Motor neuron (in vitro differentiated cells): ENCODE data around the gene ASTN1. TPM values are rescaled to one million over a fixed set of nuclear protein-coding genes. Genes with fewer than 3 reads are reported as not detected.
A peak's percentile ranks its signal among the peaks of the same experiment; 100 is the strongest.
"Not testable (repeated sequence)": the region's sequence is repeated elsewhere in the genome, so short reads cannot be mapped to it uniquely, and the experiment has no call there.

Source experiments
- ATAC-seq, 8 experiments: fragments of 200-7000 bp; cut with Tn5 transposase; replicated peaks in 6 of 8; 2 replicates each; pipeline ENCODE4 v1.8.0; 2021; ENCODE audit warnings: mild to moderate bottlenecking in 8 of 8, moderate library complexity in 8 of 8
- H3K27ac ChIP-seq, 2 donors: fragments of 250-450 bp; sonication (Bioruptor Pico); 2 replicates each; pipeline ENCODE4 v1.9.0; 2021; ENCODE audit warnings: antibody characterized with exemption in 2 of 2, mild to moderate bottlenecking in 2 of 2, moderate library complexity in 1 of 2
- H3K4me1 ChIP-seq, 2 donors: fragments of 250-450 bp; sonication (Bioruptor Pico); replicated peaks in 1 of 2; 2 replicates each; pipeline ENCODE4 v1.6.1; 2021; ENCODE audit warnings: antibody characterized with exemption in 2 of 2, mild to moderate bottlenecking in 2 of 2, moderate library complexity in 1 of 2
- H3K4me3 ChIP-seq, 5 donors: fragments of 250-450 bp; sonication (Bioruptor Pico); 2 replicates each; pipeline ENCODE4 v1.9.0; 2021; ENCODE audit warnings: antibody characterized with exemption in 5 of 5, mild to moderate bottlenecking in 5 of 5, moderate library complexity in 4 of 5
- WGBS, 10 experiments: fragments of 450-650 bp; shearing (Covaris generic); methylation state at CpG; one replicate each; pipeline ENCODE4 v1.0.0; 2022; 5-methylcytosine and 5-hydroxymethylcytosine counted together
- in situ Hi-C, 9 experiments: fragments of 400-800 bp; cut with MboI; loops; one replicate each; pipeline ENCODE4 v1.15.0; 2021; ENCODE audit warnings: low sequenced_read_pairs in 9 of 9, low pct_unique_long_range_greater_than_20kb in 2 of 9; ENCODE audit not compliant: unreplicated experiment in 9 of 9
- total RNA-seq, 8 experiments: library from RNA; unstranded; fragments of 300-600 nt; gene quantifications; 2 replicates each; pipeline versions ENCODE4 v1.2.3 to v1.2.4, GENCODE V29; 2022

The ASTN1 gene
- total RNA-seq, 8 experiments from 2014 or later, result 0.10 to 89.1 (median 37.5) TPM

DNA sequence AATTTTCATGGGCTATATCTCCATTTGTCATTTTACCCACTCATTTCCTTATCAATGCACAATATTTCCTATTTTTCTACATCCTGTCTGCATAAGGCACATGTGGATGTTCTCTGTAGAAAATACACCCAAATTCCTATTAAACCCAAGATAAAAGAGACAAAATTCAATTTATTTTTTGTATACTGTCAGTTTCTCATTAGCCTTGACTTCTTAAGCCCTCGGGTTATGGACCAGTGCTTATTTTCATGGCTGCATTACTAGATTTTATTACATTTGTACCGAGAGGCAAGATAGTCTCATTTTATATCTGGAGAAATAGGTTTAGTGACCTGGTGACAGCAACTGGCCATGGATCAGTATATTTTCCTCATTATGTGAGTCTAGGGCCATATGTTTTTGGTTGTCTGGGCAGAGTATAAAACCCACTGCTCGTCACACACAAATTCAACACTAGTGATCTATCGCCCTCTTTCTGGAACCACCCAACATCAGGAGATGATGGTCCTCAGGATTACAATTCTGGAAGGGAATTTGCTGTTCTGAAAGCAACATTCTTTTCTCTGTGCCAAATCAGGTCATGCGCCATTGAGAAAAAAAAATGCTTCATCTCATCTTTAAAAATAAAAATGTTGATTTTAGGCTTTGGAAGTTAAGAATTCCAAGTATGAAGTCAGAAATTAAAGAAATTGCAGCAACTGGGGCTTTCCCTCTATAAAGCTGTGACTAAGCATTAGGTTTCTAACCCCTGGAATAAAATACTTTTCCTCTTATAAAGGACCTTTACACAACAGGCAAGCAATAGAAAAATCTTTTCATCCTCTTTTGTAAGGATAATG, 81.4 kb downstream of the ASTN1 start:
- H3K27ac ChIP-seq, result no peak overlapping the region
- 0 to 98% (median 89%) methylated on average over 2 to 5 of the region's 5 CpGs for WGBS, 10 experiments
- H3K4me1 ChIP-seq, result peaks cover 9 to 10% of the 10 kb centered on the region in 2 donors
- in situ Hi-C loops, result no loop called here
- no peak overlapping the region for H3K4me3 ChIP-seq
- ATAC-seq, result no peak

DNA sequence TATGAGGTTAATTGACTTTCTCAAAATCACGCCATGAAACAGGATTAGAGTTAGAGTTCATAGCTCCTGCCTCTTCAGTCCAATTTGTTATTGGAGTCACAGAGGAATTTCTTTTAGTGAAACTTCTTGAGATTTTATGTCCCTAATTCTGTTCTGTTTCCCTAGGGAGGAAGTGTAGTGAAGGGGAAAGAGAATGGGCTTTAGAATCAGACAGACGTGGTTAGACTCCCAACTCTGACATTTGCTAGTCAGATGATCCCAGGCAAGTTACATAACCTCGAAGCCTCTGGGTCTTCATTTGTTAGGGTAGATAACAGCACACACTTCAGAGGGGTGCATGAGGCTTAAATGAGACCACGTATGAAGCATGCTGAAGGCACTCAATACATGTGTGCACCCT, 83.9 kb downstream of the ASTN1 start:
- H3K4me3 ChIP-seq, result no peak overlapping the region
- 17 to 100% (median 88%) methylated on average over 1 to 4 of the region's 4 CpGs; no CpG with 5 or more reads in 1 of the 10 experiments for WGBS, 10 experiments
- in situ Hi-C loops, result no loop called here
- H3K27ac ChIP-seq, result no peak overlapping the region
- H3K4me1 ChIP-seq, result peaks cover 4% of the 10 kb centered on the region in 2 donors
- no peak for ATAC-seq

DNA sequence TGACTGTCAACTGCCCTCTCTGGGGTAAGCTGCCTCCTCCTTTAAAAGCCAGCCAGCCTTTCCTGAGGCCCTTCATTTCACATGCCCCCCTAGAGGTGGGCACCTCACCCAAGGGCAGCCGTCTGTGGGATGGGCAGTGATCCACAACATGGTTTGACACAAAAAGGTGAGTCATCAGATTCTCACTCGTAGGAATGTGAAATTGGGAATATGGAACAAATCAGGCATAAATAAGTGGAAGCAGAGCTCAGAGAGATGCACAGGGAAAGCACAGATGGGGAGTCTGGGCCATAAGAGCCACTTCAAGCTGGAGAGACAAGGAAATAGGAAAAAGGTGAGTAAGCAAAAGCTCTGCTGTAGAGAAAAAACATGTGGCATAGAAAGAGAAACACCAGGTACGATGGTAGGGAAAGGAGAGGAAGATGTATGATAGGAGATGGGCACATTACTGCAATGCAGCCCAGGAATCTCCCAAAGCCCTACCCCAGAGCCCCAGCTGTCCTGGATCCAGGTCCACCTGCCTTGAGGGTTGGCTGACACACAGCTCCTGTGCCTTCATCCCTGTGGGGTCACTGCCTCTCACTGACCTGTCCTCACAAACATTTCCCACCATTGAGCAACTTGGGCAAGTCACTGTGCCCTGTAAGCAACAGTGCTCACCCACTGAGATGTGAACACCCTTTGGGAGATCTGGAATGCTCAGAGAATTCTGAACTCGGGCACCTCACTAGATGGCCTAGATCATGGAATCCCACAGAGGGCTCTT, 86.6 kb downstream of the ASTN1 start:
- no peak overlapping the region for H3K27ac ChIP-seq
- in situ Hi-C loops, result no loop called here
- 0 to 100% (median 77%) methylated on average over 1 to 4 of the region's 4 CpGs for WGBS, 10 experiments
- H3K4me3 ChIP-seq, result no peak overlapping the region
- H3K4me1 ChIP-seq, result peaks cover 8 to 11% of the 10 kb centered on the region in 2 donors
- no peak for ATAC-seq

DNA sequence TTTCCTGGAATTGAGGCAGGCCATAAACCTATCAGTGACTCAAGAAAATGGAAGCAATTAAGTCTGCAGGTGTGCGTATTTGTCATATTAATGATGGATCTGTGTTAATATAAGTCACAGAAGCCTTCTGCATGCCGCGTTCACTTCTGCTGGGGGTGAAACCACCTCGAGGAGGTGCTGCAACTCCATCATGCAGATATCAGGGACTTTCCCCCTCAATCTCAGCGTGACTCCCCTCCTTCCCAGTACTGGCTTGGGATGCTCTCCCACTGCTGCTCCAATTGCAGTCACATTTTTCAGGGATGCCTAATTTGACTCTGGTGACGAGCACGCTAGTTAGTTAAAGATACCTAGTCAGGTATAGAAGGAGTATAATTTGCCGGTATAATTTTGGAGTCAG, 87.5 kb downstream of the ASTN1 start:
- 63 to 100% (median 91%) methylated on average over 3 to 8 of the region's 8 CpGs; no CpG with 5 or more reads in 1 of the 10 experiments for WGBS, 10 experiments
- no peak overlapping the region for H3K27ac ChIP-seq
- in situ Hi-C loops, result no loop called here
- H3K4me3 ChIP-seq, result no peak overlapping the region
- peaks cover 17 to 20% of the 10 kb centered on the region in 2 donors for H3K4me1 ChIP-seq
- no peak for ATAC-seq

DNA sequence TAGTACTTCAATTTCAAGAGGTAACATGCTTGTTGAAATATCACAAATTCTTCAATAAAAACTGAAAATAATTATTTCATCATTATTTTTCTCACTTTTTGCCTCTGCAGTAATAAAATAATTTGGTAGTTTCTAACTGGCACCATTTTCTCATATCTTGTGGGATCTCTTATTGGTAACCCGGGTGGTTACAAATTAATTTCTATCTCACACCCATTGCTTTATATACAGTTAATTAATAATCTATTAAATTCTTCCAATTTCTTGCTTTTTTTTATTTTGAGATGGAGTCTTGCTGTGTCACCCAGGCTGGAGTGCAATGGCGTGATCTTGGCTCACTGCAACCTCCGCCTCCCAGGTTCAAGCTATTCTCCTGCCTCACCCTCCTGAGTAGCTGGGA, 89.7 kb downstream of the ASTN1 start:
- H3K27ac ChIP-seq, ATAC-seq, H3K4me3 ChIP-seq, in situ Hi-C loops: not testable (repeated sequence)
- H3K4me1 ChIP-seq, result peaks cover 26 to 31% of the 10 kb centered on the region in 2 donors
- WGBS, 10 experiments, result 40 to 100% (median 93%) methylated on average over 1 to 3 of the region's 3 CpGs

DNA sequence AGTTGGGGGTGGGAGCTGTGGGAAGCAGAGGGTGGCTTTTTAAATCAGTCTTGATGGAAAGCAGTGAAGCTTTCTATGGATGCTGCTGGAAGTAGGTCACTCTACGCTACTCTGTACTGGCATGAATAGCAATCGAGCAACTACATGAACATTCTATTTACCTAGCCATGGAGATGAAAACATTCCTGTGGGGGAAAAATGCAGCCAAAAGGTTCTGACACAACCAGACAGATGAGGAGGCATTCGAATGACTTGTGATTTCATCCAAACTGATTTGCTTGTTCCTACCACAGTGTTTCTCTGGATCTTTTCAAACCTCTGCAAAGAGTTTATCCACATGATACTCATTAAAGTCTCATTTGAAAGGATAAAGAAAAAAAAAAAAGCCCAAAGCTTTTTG, 95.0 kb downstream of the ASTN1 start:
- in situ Hi-C loops, result no loop called here
- ATAC-seq, result peak in 5 of 8 experiments; percentile 80 to 94 (median 87)
- Histone ChIP-seq H3K4me3 (no peak overlapping the region), H3K27ac (no peak overlapping the region), H3K4me1 (peaks cover 34 to 42% of the 10 kb centered on the region in 2 donors)
- WGBS, 10 experiments, result 0 to 61% (median 48%) methylated on average over 1 to 3 of the region's 3 CpGs; no CpG with 5 or more reads in 1 of the 10 experiments

DNA sequence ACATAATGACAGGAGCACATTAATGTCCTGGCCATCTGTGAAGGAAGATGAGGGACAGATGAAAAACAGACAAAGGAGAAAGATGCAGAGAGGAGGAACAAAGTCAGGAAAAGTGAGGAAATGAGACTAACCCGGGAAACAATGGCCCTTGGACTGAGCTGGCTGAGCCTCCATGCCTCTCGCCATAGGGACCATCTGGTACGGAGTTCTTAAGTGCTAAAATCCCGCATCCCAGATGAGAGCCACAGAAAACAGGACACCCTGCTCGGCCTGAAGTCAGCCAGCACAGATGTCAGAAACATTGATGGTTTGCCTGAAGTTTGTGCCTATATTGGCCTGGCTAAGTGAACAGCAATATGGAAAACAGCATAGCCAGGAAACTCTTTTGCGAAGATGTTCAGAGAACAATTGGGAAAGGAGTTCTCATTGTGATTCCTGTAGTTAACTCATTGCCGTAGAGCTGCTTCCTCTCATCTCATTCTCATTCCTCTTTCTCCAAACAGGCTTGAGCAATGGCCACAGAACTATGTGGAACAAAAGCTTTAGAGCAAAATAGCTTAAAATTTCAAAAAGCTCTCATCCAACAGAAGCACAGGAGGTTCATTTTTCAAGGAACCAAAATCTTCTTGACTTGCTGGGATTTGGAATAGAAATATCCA, 96.6 kb downstream of the ASTN1 start:
- no peak for ATAC-seq

DNA sequence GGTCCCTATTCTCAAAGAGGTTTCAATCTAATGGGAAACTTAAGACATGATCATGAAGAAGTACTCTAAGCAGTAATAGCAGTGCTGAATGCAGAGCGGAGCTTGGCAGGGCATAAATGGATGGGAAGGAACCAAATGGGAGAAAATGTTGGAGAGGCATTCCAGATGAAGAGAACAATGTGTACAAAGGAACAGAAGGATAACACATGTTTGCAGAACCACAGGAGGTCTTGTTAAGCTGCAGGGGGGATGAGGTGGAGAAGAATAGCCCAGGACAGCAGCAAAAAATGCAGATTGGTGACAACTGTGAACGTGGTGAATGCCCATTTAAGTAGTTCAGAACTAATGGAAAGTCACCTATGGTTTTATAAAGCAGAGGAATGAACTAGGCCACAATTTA, 99.1 kb downstream of the ASTN1 start:
- no peak for ATAC-seq
- 0 to 49% (median 41%) methylated on average over 1 to 2 of the region's 2 CpGs; no CpG with 5 or more reads in 1 of the 10 experiments for WGBS, 10 experiments
- Histone ChIP-seq H3K4me1 (peaks cover 9 to 20% of the 10 kb centered on the region in 2 donors), H3K27ac (no peak overlapping the region), H3K4me3 (no peak overlapping the region)
- in situ Hi-C loops, result no loop called here

More for the DNA sequence above, 96.6 kb downstream of the ASTN1 start:
- Histone ChIP-seq H3K27ac (no peak overlapping the region), H3K4me3 (no peak overlapping the region), H3K4me1 (peaks cover 27 to 39% of the 10 kb centered on the region in 2 donors)
- in situ Hi-C loops, result no loop called here
- WGBS, 10 experiments, result 27 to 80% (median 64%) methylated on average over 3 to 7 of the region's 7 CpGs; no CpG with 5 or more reads in 1 of the 10 experiments

DNA sequence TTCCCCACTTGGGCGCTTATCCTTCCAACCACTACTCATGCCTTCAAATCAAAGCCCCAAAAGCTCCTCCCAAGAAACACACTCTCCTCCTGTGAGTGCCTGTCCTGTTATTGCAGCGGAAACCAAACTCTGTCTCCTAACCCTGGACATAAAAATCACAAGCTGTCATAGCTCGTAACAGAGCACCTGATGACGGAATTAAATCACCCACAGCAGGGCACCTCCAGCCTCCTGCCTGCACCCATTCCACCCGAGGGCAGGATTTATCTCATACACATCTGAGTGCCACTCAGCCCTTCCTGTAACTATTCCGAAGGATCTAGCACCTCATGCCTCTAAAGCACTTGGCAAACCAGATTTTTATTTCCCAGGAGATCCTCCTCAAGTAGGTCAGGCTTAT, 100.9 kb downstream of the ASTN1 start:
- Histone ChIP-seq H3K4me1 (peaks cover 0 to 11% of the 10 kb centered on the region in 2 donors), H3K27ac (no peak overlapping the region), H3K4me3 (no peak overlapping the region)
- no peak for ATAC-seq
- 17 to 100% (median 88%) methylated on average over 1 to 6 of the region's 6 CpGs; no CpG with 5 or more reads in 2 of the 10 experiments for WGBS, 10 experiments
- in situ Hi-C loops, result no loop called here

DNA sequence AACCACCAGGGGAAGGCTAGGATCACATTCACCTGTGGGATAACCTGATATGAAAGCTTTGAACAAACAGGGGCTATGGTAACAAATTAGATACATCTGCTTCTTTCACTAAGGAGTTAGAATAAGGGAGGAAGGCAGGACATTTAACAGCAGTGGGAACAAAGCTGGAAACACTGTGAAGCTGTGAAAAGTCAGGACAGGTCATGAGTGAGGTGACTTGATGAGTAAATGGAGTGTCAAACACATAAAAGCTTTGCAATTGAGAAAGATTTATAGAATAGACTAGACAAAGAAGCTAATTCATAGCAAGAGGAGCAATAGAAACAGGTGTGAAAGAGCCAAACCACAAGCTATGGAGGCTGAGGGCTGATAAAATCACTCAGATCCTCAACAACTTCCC, 110.0 kb downstream of the ASTN1 start:
- ATAC-seq, result peak in 5 of 8 experiments; percentile 51 to 85 (median 72)

DNA sequence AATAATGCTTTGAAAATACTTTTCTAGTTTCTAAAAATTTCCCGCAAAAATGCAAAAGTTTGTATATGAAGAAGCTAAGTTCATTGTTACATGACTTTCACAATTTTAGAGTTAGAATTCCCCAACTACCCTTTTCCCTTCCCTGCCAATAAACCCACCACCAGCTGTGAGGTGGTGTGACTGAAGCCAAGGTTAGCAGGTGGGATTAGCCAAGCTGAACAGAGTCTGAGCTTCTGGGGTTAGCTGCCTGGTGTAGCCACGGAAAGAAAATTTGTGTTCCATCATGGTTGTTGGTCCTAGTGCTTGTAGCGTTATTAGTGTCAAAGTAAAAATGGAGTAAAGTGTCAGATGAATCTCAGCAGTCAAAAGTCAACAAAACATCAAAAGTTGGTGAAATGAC, 110.9 kb downstream of the ASTN1 start:
- H3K4me1 ChIP-seq, result peaks cover 11 to 13% of the 10 kb centered on the region in 2 donors
- ATAC-seq, result no peak
- no peak overlapping the region for H3K4me3 ChIP-seq
- WGBS, 10 experiments, result 42 to 92% (median 75%) methylated on average over 1 to 3 of the region's 3 CpGs
- H3K27ac ChIP-seq, result no peak overlapping the region
- in situ Hi-C loops, result no loop called here

More for the DNA sequence above, 110.0 kb downstream of the ASTN1 start:
- no peak overlapping the region for H3K4me3 ChIP-seq
- H3K4me1 ChIP-seq, result peaks cover 11 to 13% of the 10 kb centered on the region in 2 donors
- H3K27ac ChIP-seq, result no peak overlapping the region
- in situ Hi-C loops, result no loop called here

DNA sequence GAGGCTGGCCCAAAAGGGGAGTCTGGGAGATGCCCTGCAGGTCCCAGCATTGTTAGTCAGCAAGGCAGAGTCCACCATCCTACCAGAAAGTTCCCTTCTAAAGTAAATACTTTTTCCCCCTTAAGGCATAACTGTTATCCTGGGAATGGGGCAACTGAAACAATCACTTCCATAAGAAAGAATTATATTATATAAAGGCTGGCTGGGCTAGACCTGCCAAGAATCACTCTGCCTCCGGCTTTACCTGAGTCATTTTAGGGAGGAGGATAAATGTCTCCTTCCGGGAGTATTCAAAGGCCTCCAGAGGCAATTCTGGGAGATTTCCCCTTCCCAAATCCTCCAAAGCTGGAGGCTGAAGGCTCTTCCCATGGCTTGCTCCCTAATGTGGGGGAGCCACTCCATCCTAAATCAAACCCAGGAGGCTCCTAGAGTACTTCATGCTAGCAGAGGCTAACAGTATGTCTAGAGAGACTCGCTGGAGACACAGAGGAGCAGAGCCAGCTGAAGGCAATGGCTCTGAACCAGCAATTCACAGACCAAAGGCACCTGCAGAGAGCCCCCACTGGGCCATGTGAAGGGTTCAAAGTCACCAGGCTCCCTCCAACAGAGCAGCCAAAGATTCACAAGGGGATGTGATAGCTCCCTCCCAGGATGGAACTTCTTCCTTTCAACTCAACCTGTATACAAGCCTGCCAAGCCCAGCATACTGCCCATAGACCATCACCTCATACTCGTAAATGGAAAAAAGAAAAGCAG, 116.0 kb downstream of the ASTN1 start:
- Histone ChIP-seq H3K4me1 (peaks cover 0 to 12% of the 10 kb centered on the region in 2 donors), H3K27ac (no peak overlapping the region), H3K4me3 (no peak overlapping the region)
- in situ Hi-C loops, result no loop called here
- WGBS, 10 experiments, result 20 to 100% (median 81%) methylated on average over 1 to 4 of the region's 4 CpGs; no CpG with 5 or more reads in 2 of the 10 experiments
- ATAC-seq, result no peak
